Activated naive CD4-positive, alpha-beta T cell (primary cell): Measurements from ENCODE around the gene ITFG2.

Experiments
- DNase-seq, 4 experiments: peaks; one replicate each; lab custom pipeline; 2025; lab: John Stamatoyannopoulos, UW

Gene ITFG2

GRCh38 chr12:2832550-2833127 lies 20.2 kb downstream of the ITFG2 start:
- no peak for DNase-seq

GRCh38 chr12:2833327-2833726 lies 20.9 kb downstream of the ITFG2 start:
- DNase-seq = no peak

- no peak for DNase-seq
Measured at GRCh38 chr12:2833810-2834209, 21.3 kb downstream of the ITFG2 start.

GRCh38 chr12:2834581-2835491 lies 22.4 kb downstream of the ITFG2 start, which contains the start of gene NRIP2:
NRIP2 (minus strand) TSS chr12:2835035; CDS start chr12:2834983, 52 bp downstream.
- DNase-seq = no peak

- no peak for DNase-seq
Measured at GRCh38 chr12:2835691-2836403, 23.4 kb downstream of the ITFG2 start.

- DNase-seq = no peak
Measured at GRCh38 chr12:2836574-2836973, 24.1 kb downstream of the ITFG2 start.

GRCh38 chr12:2841056-2841650 lies 28.7 kb downstream of the ITFG2 start:
- DNase-seq = no peak

GRCh38 chr12:2842948-2843347 lies 30.5 kb downstream of the ITFG2 start:
- no peak for DNase-seq

- DNase-seq = no peak
Measured at GRCh38 chr12:2844786-2845185, 32.3 kb downstream of the ITFG2 start.

- no peak for DNase-seq
Measured at GRCh38 chr12:2845280-2845679, 32.8 kb downstream of the ITFG2 start.

- DNase-seq = no peak
Measured at GRCh38 chr12:2851931-2852330, 39.5 kb downstream of the ITFG2 start.

GRCh38 chr12:2853626-2854025 lies 41.2 kb downstream of the ITFG2 start:
- DNase-seq = peak in 3 of 4 experiments; percentile 5 to 24 (median 9)

- DNase-seq = no peak
Measured at GRCh38 chr12:2854669-2855453, 42.4 kb downstream of the ITFG2 start.

GRCh38 chr12:2855546-2855945 lies 43.1 kb downstream of the ITFG2 start:
- no peak for DNase-seq

- no peak for DNase-seq
Measured at GRCh38 chr12:2856051-2856450, 43.6 kb downstream of the ITFG2 start.

- DNase-seq = no peak
Measured at GRCh38 chr12:2857021-2857431, 44.6 kb downstream of the ITFG2 start, which contains the start of gene TEX52. TEX52 (minus strand) TSS chr12:2857039; CDS start chr12:2857026, 13 bp downstream.

GRCh38 chr12:2857576-2857975 lies 45.1 kb downstream of the ITFG2 start:
- DNase-seq = no peak

- no peak for DNase-seq
Measured at GRCh38 chr12:2858334-2858733, 45.9 kb downstream of the ITFG2 start.

GRCh38 chr12:2858944-2859421 lies 46.5 kb downstream of the ITFG2 start:
- no peak for DNase-seq

- DNase-seq = no peak
Measured at GRCh38 chr12:2860170-2860569, 47.7 kb downstream of the ITFG2 start.

- DNase-seq = no peak
Measured at GRCh38 chr12:2862876-2863275, 50.4 kb downstream of the ITFG2 start.
